Placental pericyte (primary cell): ENCODE data around the gene PNLIPRP1. TPM values are rescaled to one million over a fixed set of nuclear protein-coding genes. Genes with fewer than 3 reads are reported as not detected.

ENCODE experiments used
- total RNA-seq: library from RNA; depleted of rRNA; stranded (reverse); fragments of >200 nt; gene quantifications from 2 replicates; pipeline ENCODE4 v1.2.3, GENCODE V29; 2012

The PNLIPRP1 gene
- not detected in 2 replicates for total RNA-seq

GRCh38 chr10:116590590-116591444, at the start of gene PNLIPRP1:
Gene PNLIPRP1, plus strand, starts transcription at chr10:116590959. Its CDS starts 171 bp downstream, at chr10:116591130.

DNA sequence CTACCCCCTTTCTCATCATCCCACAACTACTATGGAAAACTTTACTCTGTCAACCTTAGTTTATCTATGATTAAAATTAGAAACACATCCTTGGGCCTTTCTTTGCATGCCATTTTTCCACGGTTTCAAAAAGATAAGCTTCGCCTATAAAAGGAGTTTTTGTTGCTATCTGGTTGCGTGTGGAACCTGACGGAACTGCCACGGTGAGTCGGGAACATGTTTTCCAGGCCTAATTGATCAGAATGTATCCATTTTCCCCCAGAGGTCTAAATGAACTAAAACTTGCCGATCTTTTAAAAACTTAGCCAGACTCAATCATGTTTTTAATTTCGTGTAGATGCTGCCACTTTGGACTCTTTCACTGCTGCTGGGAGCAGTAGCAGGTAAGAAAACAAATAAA, 45.0 kb upstream of the PNLIPRP1 start, which contains the start of gene PNLIP:
PNLIP (plus strand) TSS at position 176 of the 400 bp plus-strand sequence; CDS start at position 338, 162 bp downstream.

GRCh38 chr10:116620423-116621400, 30.0 kb downstream of the PNLIPRP1 start, which contains the start of gene PNLIPRP2:
Gene PNLIPRP2, plus strand, starts transcription at chr10:116620953.

Other genes starting within 250 kb of the PNLIPRP1 start
- gene PNLIPRP3, start 163.1 kb upstream of the PNLIPRP1 start, total RNA-seq = not detected in 2 replicates
- gene PNLIP, start 45.0 kb upstream of the PNLIPRP1 start, total RNA-seq = not detected in 2 replicates
- gene PNLIPRP2, start 30.0 kb downstream of the PNLIPRP1 start, total RNA-seq = not detected in 2 replicates
- gene HSPA12A, start 151.6 kb downstream of the PNLIPRP1 start, total RNA-seq = 12.9 and 18.9 TPM in 2 replicates